ENCODE data around the gene SH3GL3. TPM values are rescaled to one million over a fixed set of nuclear protein-coding genes. Genes with fewer than 3 reads are reported as not detected.

The SH3GL3 gene
- total and polyA plus RNA-seq, 2 of the 4 experiments (the other 2 are of a cell fraction) = not detected

GRCh38 chr15:83516935-83517334 is 69.8 kb downstream of the SH3GL3 start:
- BruUV-seq (replicated peaks) = no TSS peak
- CTCF ChIA-PET = no interaction called here
- ATAC-seq (ENCODE audit: low read depth) = no peak

More at GRCh38 chr15:83516935-83517334, 69.8 kb downstream of the SH3GL3 start:
- no peak overlapping the region for H3K4me3 ChIP-seq (ENCODE audit: insufficient read depth, low read depth, low read length)
- no peaks in the 10 kb centered on the region for H3K27me3 ChIP-seq (ENCODE audit: control insufficient read depth, insufficient read depth, low read length)
- no peak overlapping the region for H2BK120ac ChIP-seq (ENCODE audit: low read depth, low read length)
- dilution Hi-C loops (cut with HindIII; ENCODE audit: low sequenced_read_pairs, unreplicated experiment) (no loop called here), in situ Hi-C loops (cut with MboI; ENCODE audit: low sequenced_read_pairs) (no loop called here), intact Hi-C loops (cut with micrococcal nuclease) (no loop called here)
- no peaks in the 10 kb centered on the region for H3K4me1 ChIP-seq (ENCODE audit: control insufficient read depth, insufficient read depth, low read length)
- no peak overlapping the region for H3K4ac ChIP-seq (ENCODE audit: low read depth, low read length)
- H2AFZ ChIP-seq (replicated peaks; ENCODE audit: low read length, poor library complexity) = no peak overlapping the region
- no peaks in the 10 kb centered on the region for H3K36me3 ChIP-seq (ENCODE audit: control insufficient read depth, insufficient read depth, low read length)
- no peaks in the 10 kb centered on the region for H3K9me3 ChIP-seq (ENCODE audit: control insufficient read depth, insufficient read depth, low read length)
- TF ChIP-seq CEBPB (IDR thresholded peaks at IDR 0.05; ENCODE audit: low read depth, low read length) (no peak), CTCF (conservative IDR thresholded peaks at IDR 0.05; ENCODE audit: low read depth, low read length) (no peak), NFE2L2 (IDR thresholded peaks at IDR 0.05; ENCODE audit: low read depth, low read length) (no peak), ELK1 (IDR thresholded peaks at IDR 0.05; ENCODE audit: borderline replicate concordance, low read depth, low read length) (no peak), POLR2A (IDR thresholded peaks at IDR 0.05; ENCODE audit: low read depth, low read length) (no peak), RFX5 (IDR thresholded peaks at IDR 0.05; ENCODE audit: low read depth, low read length) (no peak), FOS (IDR thresholded peaks at IDR 0.05; ENCODE audit: low read depth, low read length) (no peak), MAZ (IDR thresholded peaks at IDR 0.05; ENCODE audit: borderline replicate concordance, low read depth, low read length) (no peak), SMC3 (IDR thresholded peaks at IDR 0.05; ENCODE audit: low read depth, low read length) (no peak), BHLHE40 (IDR thresholded peaks at IDR 0.05; ENCODE audit: low read depth, low read length) (no peak), USF2 (IDR thresholded peaks at IDR 0.05; ENCODE audit: low read depth, low read length) (no peak), CHD1 (IDR thresholded peaks at IDR 0.05; ENCODE audit: low read depth, low read length) (no peak), MXI1 (IDR thresholded peaks at IDR 0.05; ENCODE audit: borderline replicate concordance, low read depth, low read length) (no peak), MAFK (IDR thresholded peaks at IDR 0.05; ENCODE audit: low read depth, low read length) (no peak), RAD21 (IDR thresholded peaks at IDR 0.05; ENCODE audit: low read length) (no peak), RCOR1 (IDR thresholded peaks at IDR 0.05; ENCODE audit: insufficient replicate concordance, low read length) (no peak)
- peak; percentile 13 for DNase-seq
- no peak overlapping the region for H4K8ac ChIP-seq (ENCODE audit: low read depth in 2 of 2, low read length in 2 of 2)
- no peak overlapping the region for H3K9ac ChIP-seq (ENCODE audit: low read depth, low read length)
- no peak overlapping the region for H3K27ac ChIP-seq (ENCODE audit: insufficient read depth, low read length)
- no peak overlapping the region for H2BK20ac ChIP-seq (ENCODE audit: low read depth, low read length)
- no peaks in the 10 kb centered on the region for H4K20me1 ChIP-seq (ENCODE audit: insufficient read depth, low read length)
- H2BK5ac ChIP-seq (ENCODE audit: low read depth, low read length, poor library complexity, severe bottlenecking) = no peak overlapping the region
- no peak overlapping the region for H3K14ac ChIP-seq (replicated peaks; ENCODE audit: low read depth, low read length)
- no peak overlapping the region for H2AK9ac ChIP-seq (replicated peaks; ENCODE audit: low read depth, low read length, poor library complexity)
- no CpG with 5 or more reads among the region's 2 CpGs for WGBS, 2 experiments (ENCODE audit: extremely low coverage in 2 of 2, insufficient read length in 1 of 2)
- no peak overlapping the region for H4K5ac ChIP-seq (ENCODE audit: low read depth, low read length)
- no peak overlapping the region for H2AK5ac ChIP-seq (ENCODE audit: low read depth, low read length)
- no peak overlapping the region for H3K56ac ChIP-seq (ENCODE audit: extremely low read depth, insufficient read depth, low read length)
- POLR2A ChIA-PET (ENCODE audit: unreplicated experiment) = no interaction called here
- H2BK15ac ChIP-seq (ENCODE audit: low read depth, low read length) = no peak overlapping the region
- H3K79me1 ChIP-seq (ENCODE audit: low read depth in 1 of 2, low read length in 2 of 2) = no peaks in the 10 kb centered on the region
- no peak overlapping the region for H3K23ac ChIP-seq (ENCODE audit: low read depth, low read length)
- H3K4me2 ChIP-seq (ENCODE audit: low read depth, low read length) = no peak overlapping the region
- H4K91ac ChIP-seq (ENCODE audit: insufficient read depth, low read depth, low read length) = no peak overlapping the region
- no peak overlapping the region for H3K18ac ChIP-seq (ENCODE audit: low read depth, low read length)
- H3K9me1 ChIP-seq (ENCODE audit: insufficient read depth, low read length) = no peaks in the 10 kb centered on the region
